Esophagus muscularis mucosa (tissue), 4 donors: ENCODE measurements around the gene TMOD1.

ENCODE experiments used
- EP300 ChIP-seq: sonication (generic); formaldehyde crosslinking; IDR thresholded peaks from one replicate; pipeline ENCODE4 v1.6.1; 2017; ENCODE audit warnings: antibody characterized with exemption
- POLR2A ChIP-seq: fragments of 450-650 bp; IDR thresholded peaks from one replicate; pipeline ENCODE4 v1.6.1; 2017; ENCODE audit warnings: antibody characterized with exemption, moderate library complexity, mild to moderate bottlenecking, low read depth
- POLR2AphosphoS5 ChIP-seq, 2 donors: sonication (generic); formaldehyde crosslinking; IDR thresholded peaks; one replicate each; pipeline ENCODE4 v1.6.1; 2017; ENCODE audit warnings: antibody characterized with exemption in 2 of 2
- TF ChIP-seq, protein P1 (sequence below), 3 experiments: fragments of 200-600 bp in 2 of 3; fragments of 450-650 bp in 1 of 3; sonication (generic) in 2 of 3; IDR thresholded peaks; one replicate each; pipeline ENCODE4 v1.5.1; 2017 to 2019; ENCODE audit warnings: antibody characterized with exemption in 3 of 3, mild to moderate bottlenecking in 2 of 3, moderate library complexity in 1 of 3

DNA sequence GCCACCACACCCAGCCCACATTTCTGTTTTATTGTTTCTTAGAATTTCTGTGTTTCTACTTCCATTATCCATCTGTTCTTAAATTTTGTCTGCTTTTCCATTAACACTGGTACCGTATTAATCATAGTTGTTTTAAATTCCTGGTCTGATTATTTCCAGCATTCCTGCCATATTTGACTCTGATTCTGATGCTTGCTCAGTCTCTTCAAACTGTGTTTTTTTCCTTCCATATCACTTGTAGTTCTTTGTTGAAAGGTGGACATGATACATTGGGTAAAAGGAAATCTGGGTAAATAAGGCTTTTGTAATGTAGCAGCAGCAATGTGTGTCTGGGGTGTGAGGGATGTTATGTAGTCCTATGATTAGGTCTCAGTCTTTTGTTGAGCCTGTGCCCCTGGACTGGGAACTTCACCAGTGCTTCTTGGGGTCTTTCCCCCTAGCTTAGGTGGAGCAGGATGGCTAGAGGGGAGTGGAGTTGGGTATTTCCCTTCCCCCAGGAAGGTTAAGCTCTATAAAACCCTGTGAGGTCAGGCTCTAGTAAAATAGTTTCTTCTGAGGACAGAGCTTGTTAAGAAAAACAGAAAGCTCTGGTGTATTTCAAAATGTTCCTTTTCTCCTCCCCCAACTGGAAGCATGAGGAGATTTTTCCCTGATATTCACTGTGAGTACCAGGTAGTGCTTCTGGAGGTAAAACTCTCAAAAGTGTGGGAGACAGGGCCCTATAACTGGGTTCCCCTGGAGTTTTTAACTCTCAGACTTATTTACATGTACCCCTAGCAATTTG lies 10.1 kb upstream of the TMOD1 start:
- TF ChIP-seq, protein P1, sequence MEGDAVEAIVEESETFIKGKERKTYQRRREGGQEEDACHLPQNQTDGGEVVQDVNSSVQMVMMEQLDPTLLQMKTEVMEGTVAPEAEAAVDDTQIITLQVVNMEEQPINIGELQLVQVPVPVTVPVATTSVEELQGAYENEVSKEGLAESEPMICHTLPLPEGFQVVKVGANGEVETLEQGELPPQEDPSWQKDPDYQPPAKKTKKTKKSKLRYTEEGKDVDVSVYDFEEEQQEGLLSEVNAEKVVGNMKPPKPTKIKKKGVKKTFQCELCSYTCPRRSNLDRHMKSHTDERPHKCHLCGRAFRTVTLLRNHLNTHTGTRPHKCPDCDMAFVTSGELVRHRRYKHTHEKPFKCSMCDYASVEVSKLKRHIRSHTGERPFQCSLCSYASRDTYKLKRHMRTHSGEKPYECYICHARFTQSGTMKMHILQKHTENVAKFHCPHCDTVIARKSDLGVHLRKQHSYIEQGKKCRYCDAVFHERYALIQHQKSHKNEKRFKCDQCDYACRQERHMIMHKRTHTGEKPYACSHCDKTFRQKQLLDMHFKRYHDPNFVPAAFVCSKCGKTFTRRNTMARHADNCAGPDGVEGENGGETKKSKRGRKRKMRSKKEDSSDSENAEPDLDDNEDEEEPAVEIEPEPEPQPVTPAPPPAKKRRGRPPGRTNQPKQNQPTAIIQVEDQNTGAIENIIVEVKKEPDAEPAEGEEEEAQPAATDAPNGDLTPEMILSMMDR (IDR thresholded peaks at IDR 0.05): no peak
- no peak for TF ChIP-seq POLR2AphosphoS5 (IDR thresholded peaks at IDR 0.05)
- no peak for TF ChIP-seq POLR2A
- no peak for TF ChIP-seq EP300
